Neural cell (in vitro differentiated cells): ENCODE measurements around the gene DOCK9. TPM values are rescaled to one million over a fixed set of nuclear protein-coding genes. Genes with fewer than 3 reads are reported as not detected.

Experiments
- H2AFZ ChIP-seq: fragments of 200-600, 300-800 bp; sonication (generic), shearing (Covaris generic); 2 replicates; pipeline ENCODE4 v1.6.0; 2014; ENCODE audit warnings: low read depth, mild to moderate bottlenecking, antibody characterized with exemption, low read length, moderate library complexity
- H3F3A ChIP-seq: fragments of 200-600 bp; shearing (Covaris generic); 2 replicates; pipeline ENCODE4 v1.6.1; 2016; ENCODE audit warnings: mild to moderate bottlenecking, moderate library complexity, mixed read lengths, antibody characterized with exemption, low read length; ENCODE audit not compliant: insufficient read depth, poor library complexity, severe bottlenecking
- H3K27ac ChIP-seq: fragments of 200-600, 300-800 bp; sonication (generic), shearing (Covaris generic); 2 replicates; pipeline ENCODE4 v1.5.1; 2014; ENCODE audit warnings: mild to moderate bottlenecking, low read length, moderate library complexity
- H3K27me3 ChIP-seq: fragments of 300-800, 200-600 bp; sonication (generic), shearing (Covaris generic); 2 replicates; pipeline ENCODE4 v1.6.0; 2014; ENCODE audit warnings: mild to moderate bottlenecking, low read depth, low read length, moderate library complexity; ENCODE audit not compliant: insufficient read depth
- H3K36me3 ChIP-seq: fragments of 300-800, 200-600 bp; sonication (generic), shearing (Covaris generic); 2 replicates; pipeline ENCODE4 v1.5.1; 2014; ENCODE audit warnings: mild to moderate bottlenecking, antibody characterized with exemption, low read length, moderate library complexity; ENCODE audit not compliant: insufficient read depth
- H3K4me2 ChIP-seq: fragments of 300-800, 200-600 bp; sonication (generic), shearing (Covaris generic); 2 replicates; pipeline ENCODE4 v1.6.0; 2014; ENCODE audit warnings: mild to moderate bottlenecking, low read length
- H3K4me3 ChIP-seq: fragments of 300-800, 200-600 bp; sonication (generic), shearing (Covaris generic); 2 replicates; pipeline ENCODE4 v1.5.1; 2014; ENCODE audit warnings: mild to moderate bottlenecking, low read length, moderate library complexity
- H3K79me2 ChIP-seq: fragments of 200-600 bp; shearing (Covaris generic); replicated peaks from 2 replicates; pipeline ENCODE4 v1.6.0; 2014; ENCODE audit warnings: mild to moderate bottlenecking, low read length, moderate library complexity; ENCODE audit not compliant: insufficient read depth
- H3K9ac ChIP-seq: fragments of 300-800, 200-600 bp; sonication (generic), shearing (Covaris generic); 2 replicates; pipeline ENCODE4 v1.6.1; 2016; ENCODE audit warnings: mild to moderate bottlenecking, low read length, mixed read lengths
- H3K9me2 ChIP-seq: fragments of 200-600 bp; shearing (Covaris generic); 2 replicates; pipeline ENCODE4 v1.6.1; 2016; ENCODE audit warnings: mild to moderate bottlenecking, low read length, mixed read lengths; ENCODE audit not compliant: insufficient read depth
- H3K9me3 ChIP-seq: fragments of 200-600, 300-800 bp; sonication (generic), shearing (Covaris generic); 2 replicates; pipeline ENCODE4 v1.6.1; 2016; ENCODE audit warnings: mild to moderate bottlenecking, mixed run types, low read length, moderate library complexity, mixed read lengths
- H4K20me1 ChIP-seq: fragments of 200-600 bp; shearing (Covaris generic); 2 replicates; pipeline ENCODE4 v1.6.1; 2016; ENCODE audit warnings: mild to moderate bottlenecking, mixed run types; ENCODE audit not compliant: insufficient read depth
- CTCF ChIP-seq: fragments of 450-650 bp; IDR thresholded peaks from 2 replicates; pipeline ENCODE4 v1.5.1; 2014; ENCODE audit warnings: antibody characterized with exemption, mild to moderate bottlenecking, moderate library complexity; ENCODE audit not compliant: poor library complexity, severe bottlenecking
- EP300 ChIP-seq: fragments of 450-650 bp; conservative IDR thresholded peaks from 2 replicates; pipeline ENCODE4 v1.6.1; 2014; ENCODE audit warnings: antibody characterized with exemption, mild to moderate bottlenecking, moderate library complexity; ENCODE audit not compliant: poor library complexity, severe bottlenecking
- EZH2 ChIP-seq: fragments of 200-600, 300-800 bp; shearing (Covaris generic), sonication (generic); IDR thresholded peaks from 2 replicates; pipeline ENCODE4 v1.6.1; 2014; ENCODE audit warnings: antibody characterized with exemption, low read length, borderline replicate concordance, mild to moderate bottlenecking; ENCODE audit not compliant: insufficient read depth, poor library complexity, severe bottlenecking
- MXI1 ChIP-seq: fragments of 450-650 bp; conservative IDR thresholded peaks from 2 replicates; pipeline ENCODE4 v1.6.1; 2014; ENCODE audit warnings: antibody characterized with exemption, mild to moderate bottlenecking; ENCODE audit not compliant: poor library complexity, severe bottlenecking
- POLR2AphosphoS5 ChIP-seq: IDR thresholded peaks from 2 replicates; pipeline ENCODE4 v1.6.1; 2012
- RAD21 ChIP-seq: fragments of 450-650 bp; conservative IDR thresholded peaks from 2 replicates; pipeline ENCODE4 v1.6.1; 2014; ENCODE audit warnings: antibody characterized with exemption, mild to moderate bottlenecking, moderate library complexity
- REST ChIP-seq: IDR thresholded peaks from 2 replicates; pipeline ENCODE4 v1.6.1; 2012; ENCODE audit warnings: borderline replicate concordance
- SMC3 ChIP-seq: fragments of 450-650 bp; conservative IDR thresholded peaks from 2 replicates; pipeline ENCODE4 v1.6.1; 2014; ENCODE audit warnings: antibody characterized with exemption, mild to moderate bottlenecking, moderate library complexity; ENCODE audit not compliant: poor library complexity
- TAF1 ChIP-seq: IDR thresholded peaks from 2 replicates; pipeline ENCODE4 v1.6.1; 2012; ENCODE audit warnings: low read depth
- polyA plus RNA-seq: library from polyadenylated mRNA; depleted of rRNA; stranded (reverse); fragments of >200 nt; gene quantifications from 2 replicates; pipeline ENCODE4 v1.2.3, GENCODE V29; 2014

The DOCK9 gene
- polyA plus RNA-seq, 1 donor from 2014 or later: 11.4 TPM

GRCh38 chr13:99022941-99023340 is 45.1 kb upstream of the DOCK9 start:
- H3K36me3 ChIP-seq: no peaks in the 10 kb centered on the region
- H3K79me2 ChIP-seq: no peaks in the 10 kb centered on the region
- H3K9me3 ChIP-seq: no peaks in the 10 kb centered on the region
- no peak overlapping the region for H3K9ac ChIP-seq
- H3K27me3 ChIP-seq: no peaks in the 10 kb centered on the region
- H3K9me2 ChIP-seq: no peaks in the 10 kb centered on the region
- no peak for TF ChIP-seq SMC3
- no peak for TF ChIP-seq RAD21
- no peak for TF ChIP-seq EP300
- TF ChIP-seq REST: no peak
- no peak for TF ChIP-seq CTCF
- no peak for TF ChIP-seq EZH2
- H3K4me3 ChIP-seq: no peak overlapping the region
- no peak overlapping the region for H2AFZ ChIP-seq
- no peak overlapping the region for H3K27ac ChIP-seq
- no peak overlapping the region for H3K4me2 ChIP-seq
- H4K20me1 ChIP-seq: no peaks in the 10 kb centered on the region
- H3F3A ChIP-seq: no peaks in the 10 kb centered on the region

GRCh38 chr13:99018418-99019180 is 40.7 kb upstream of the DOCK9 start:
- H2AFZ ChIP-seq: no peak overlapping the region
- H3K9me2 ChIP-seq: no peaks in the 10 kb centered on the region
- H4K20me1 ChIP-seq: no peaks in the 10 kb centered on the region
- H3K4me3 ChIP-seq: no peak overlapping the region
- no peak overlapping the region for H3K9ac ChIP-seq
- H3K9me3 ChIP-seq: no peaks in the 10 kb centered on the region
- H3K79me2 ChIP-seq: no peaks in the 10 kb centered on the region
- no peak overlapping the region for H3K27ac ChIP-seq
- no peaks in the 10 kb centered on the region for H3K36me3 ChIP-seq
- no peaks in the 10 kb centered on the region for H3K27me3 ChIP-seq
- H3F3A ChIP-seq: no peaks in the 10 kb centered on the region
- no peak overlapping the region for H3K4me2 ChIP-seq
- no peak for TF ChIP-seq EZH2
- no peak for TF ChIP-seq CTCF
- TF ChIP-seq POLR2AphosphoS5: no peak
- no peak for TF ChIP-seq SMC3
- TF ChIP-seq TAF1: no peak
- no peak for TF ChIP-seq EP300
- TF ChIP-seq REST: no peak
- no peak for TF ChIP-seq MXI1
- no peak for TF ChIP-seq RAD21
